ENCODE data around the gene METTL2B. TPM values are rescaled to one million over a fixed set of nuclear protein-coding genes. Genes with fewer than 3 reads are reported as not detected.

Gene METTL2B
- total RNA-seq, 2 experiments from 2014 or later = 42.2 to 42.8 TPM

Other genes with a start within 250 kb of the METTL2B start
- not detected for gene LEP, start 235.5 kb upstream of the METTL2B start, total RNA-seq
- gene RBM28, start 132.8 kb upstream of the METTL2B start, total RNA-seq = 10 to 100 TPM; 46.2 to 56.0 TPM
- gene PRRT4, start 115.1 kb upstream of the METTL2B start, total RNA-seq = under 1 TPM; 0.10 to 0.12 TPM
- 10 to 100 TPM; 52.9 to 57.7 TPM for gene IMPDH1, start 66.8 kb upstream of the METTL2B start, total RNA-seq
- gene HILPDA, start 20.9 kb upstream of the METTL2B start, total RNA-seq = 10 to 100 TPM; 48.6 to 48.8 TPM
- under 1 TPM in 1 of 2 experiments, not detected in 1; 0.10 TPM for gene GARIN1A, start 195.5 kb downstream of the METTL2B start, total RNA-seq